Liver (tissue), 9 donors: ENCODE measurements around the gene TAS2R40. TPM values are rescaled to one million over a fixed set of nuclear protein-coding genes. Genes with fewer than 3 reads are reported as not detected.

ENCODE experiments used
- DNase-seq: peaks from one replicate; pipeline ENCODE4 v3.0.0-alpha.2; 2017; ENCODE audit warnings: low spot score
- H3K27ac ChIP-seq, 2 donors: one replicate each; pipeline ENCODE4 v1.7.0; 2013; ENCODE audit warnings: inconsistent platforms in 2 of 2, low read length in 2 of 2, control low read depth in 1 of 2, low read depth in 1 of 2, mild to moderate bottlenecking in 1 of 2
- H3K27me3 ChIP-seq, 4 donors: one replicate each; pipeline versions ENCODE4 v1.6.1 to v1.7.0; 2013; ENCODE audit warnings: low read length in 3 of 4, inconsistent platforms in 1 of 4, mild to moderate bottlenecking in 1 of 4, moderate library complexity in 1 of 4; ENCODE audit not compliant: control insufficient read depth in 4 of 4, insufficient read depth in 4 of 4
- H3K36me3 ChIP-seq, 4 donors: one replicate each; pipeline versions ENCODE4 v1.6.1 to v1.7.0; 2013; ENCODE audit warnings: low read length in 3 of 4, mild to moderate bottlenecking in 3 of 4, low read depth in 1 of 4, moderate library complexity in 1 of 4; ENCODE audit not compliant: control insufficient read depth in 4 of 4, insufficient read depth in 3 of 4
- H3K4me1 ChIP-seq, 4 donors: one replicate each; pipeline versions ENCODE4 v1.6.1 to v1.7.0; 2013; ENCODE audit warnings: low read length in 3 of 4, mild to moderate bottlenecking in 3 of 4, moderate library complexity in 1 of 4; ENCODE audit not compliant: control insufficient read depth in 4 of 4, insufficient read depth in 4 of 4
- H3K4me3 ChIP-seq, 3 donors: one replicate each; pipeline versions ENCODE4 v1.6.1 to v1.7.0; 2013; ENCODE audit warnings: low read length in 3 of 3, control low read depth in 1 of 3, low read depth in 1 of 3, mild to moderate bottlenecking in 1 of 3
- H3K9ac ChIP-seq, 2 donors: one replicate each; pipeline ENCODE4 v1.7.0; 2013; ENCODE audit warnings: low read length in 2 of 2, mild to moderate bottlenecking in 2 of 2, moderate library complexity in 2 of 2, control low read depth in 1 of 2, low read depth in 1 of 2
- H3K9me3 ChIP-seq, 4 donors: one replicate each; pipeline versions ENCODE4 v1.6.1 to v1.7.0; 2013; ENCODE audit warnings: low read length in 3 of 4; ENCODE audit not compliant: control insufficient read depth in 4 of 4
- ATF3 ChIP-seq: IDR thresholded peaks from 2 replicates; pipeline ENCODE4 v1.6.1; 2016; ENCODE audit warnings: antibody characterized with exemption
- CTCF ChIP-seq: fragments of 150-350 bp; IDR thresholded peaks from 2 replicates; pipeline ENCODE4 v1.5.1; 2017; ENCODE audit warnings: improper control_type of control experiment, low read depth, low read length; ENCODE audit not compliant: missing input control
- EGR1 ChIP-seq, 2 donors: IDR thresholded peaks; 2 replicates each; pipeline ENCODE4 v1.6.1; 2016 to 2018; ENCODE audit warnings: antibody characterized with exemption in 2 of 2, low read depth in 2 of 2
- FOXA1 ChIP-seq: IDR thresholded peaks from 2 replicates; pipeline ENCODE4 v1.6.1; 2016; ENCODE audit warnings: antibody characterized with exemption
- FOXA2 ChIP-seq: IDR thresholded peaks from 2 replicates; pipeline ENCODE4 v1.6.1; 2016; ENCODE audit warnings: antibody characterized with exemption
- GABPA ChIP-seq, 2 donors: IDR thresholded peaks in 1 of 2; conservative IDR thresholded peaks in 1 of 2; 2 replicates each; pipeline ENCODE4 v1.6.1; 2016; ENCODE audit warnings: antibody characterized with exemption in 2 of 2, mild to moderate bottlenecking in 1 of 2, moderate library complexity in 1 of 2
- HNF4A ChIP-seq, 2 donors: conservative IDR thresholded peaks; 2 replicates each; pipeline ENCODE4 v1.6.1; 2016; ENCODE audit warnings: antibody characterized with exemption in 2 of 2, mild to moderate bottlenecking in 2 of 2
- HNF4G ChIP-seq: IDR thresholded peaks from 2 replicates; pipeline ENCODE4 v1.6.1; 2016; ENCODE audit warnings: antibody characterized with exemption
- JUND ChIP-seq, 2 donors: IDR thresholded peaks; 2 replicates each; pipeline ENCODE4 v1.6.1; 2016; ENCODE audit warnings: antibody characterized with exemption in 2 of 2
- NR2F2 ChIP-seq: IDR thresholded peaks from 2 replicates; pipeline ENCODE4 v1.6.1; 2016; ENCODE audit warnings: antibody characterized with exemption
- RAD21 ChIP-seq, 2 donors: IDR thresholded peaks; 2 replicates each; pipeline ENCODE4 v1.6.1; 2016; ENCODE audit warnings: antibody characterized with exemption in 2 of 2, mild to moderate bottlenecking in 2 of 2
- RXRA ChIP-seq, 2 donors: IDR thresholded peaks; 2 replicates each; pipeline ENCODE4 v1.6.1; 2017 to 2018; ENCODE audit warnings: antibody characterized with exemption in 2 of 2, mild to moderate bottlenecking in 1 of 2
- SP1 ChIP-seq: IDR thresholded peaks from 2 replicates; pipeline ENCODE4 v1.6.1; 2018; ENCODE audit warnings: antibody characterized with exemption, mild to moderate bottlenecking
- TAF1 ChIP-seq: conservative IDR thresholded peaks from 2 replicates; pipeline ENCODE4 v1.6.1; 2016; ENCODE audit warnings: antibody characterized with exemption, mild to moderate bottlenecking
- YY1 ChIP-seq: IDR thresholded peaks from 2 replicates; pipeline ENCODE4 v1.6.1; 2016; ENCODE audit warnings: antibody characterized with exemption, mild to moderate bottlenecking
- ZBTB33 ChIP-seq: IDR thresholded peaks from 2 replicates; pipeline ENCODE4 v1.6.1; 2016; ENCODE audit warnings: antibody characterized with exemption
- WGBS: extraction: QIAGEN DNeasy Blood & Tissue Kit; methylation state at CpG from one replicate; pipeline ENCODE4 v1.1.7; 2013; 5-methylcytosine and 5-hydroxymethylcytosine counted together
- polyA plus RNA-seq, 2 donors: library from polyadenylated mRNA; stranded (reverse) in 1 of 2; unstranded in 1 of 2; fragments of 200-250 nt in 1 of 2; fragments of >200 nt in 1 of 2; fragmentation: Nextera tagmentation in 1 of 2; extraction: Ambion mirVana in 1 of 2; gene quantifications; one replicate each; pipeline versions ENCODE4 v1.2.1 to v1.2.3, GENCODE V29; 2013 to 2015
- total RNA-seq, 2 donors: library from RNA; depleted of rRNA; stranded (reverse); fragments of >200 nt; gene quantifications; one replicate each; pipeline ENCODE4 v1.2.3, GENCODE V29; 2014
- donor health status: healthy.
- donor health status: healthy.
- donor health status: healthy.
- donor health status: healthy.
- donor health status: healthy.

TAS2R40 gene
- total and polyA plus RNA-seq, 4 donors: not detected

GRCh38 chr7:143235561-143235960 is 13.7 kb downstream of the TAS2R40 start:
- 36% methylated on average over 1 of the region's 1 CpG for WGBS
- no peak for TF ChIP-seq CTCF
- TF ChIP-seq EGR1 (IDR thresholded peaks at IDR 0.05; ENCODE audit: low read depth in 2 of 2): no peak
- TF ChIP-seq ZBTB33: no peak
- TF ChIP-seq JUND (IDR thresholded peaks at IDR 0.05): no peak
- TF ChIP-seq SP1: no peak
- TF ChIP-seq HNF4G: no peak
- TF ChIP-seq RAD21 (IDR thresholded peaks at IDR 0.05): no peak
- no peak for TF ChIP-seq FOXA2
- no peak for TF ChIP-seq RXRA (IDR thresholded peaks at IDR 0.05)
- TF ChIP-seq FOXA1: no peak
- no peak for TF ChIP-seq YY1
- no peak for TF ChIP-seq TAF1
- TF ChIP-seq HNF4A (conservative IDR thresholded peaks at IDR 0.05): no peak

GRCh38 chr7:143236408-143236990 is 14.7 kb downstream of the TAS2R40 start:
- H3K27ac ChIP-seq: no peak overlapping the region
- H3K4me3 ChIP-seq: no peak overlapping the region
- H3K27me3 ChIP-seq: no peaks in the 10 kb centered on the region

More at GRCh38 chr7:143235561-143235960, 13.7 kb downstream of the TAS2R40 start:
- Histone ChIP-seq H3K36me3 (no peaks in the 10 kb centered on the region), H3K9ac (no peak overlapping the region), H3K4me3 (no peak overlapping the region), H3K27ac (no peak overlapping the region), H3K9me3 (peaks cover 0 to 2% (median under 1%) of the 10 kb centered on the region in 4 donors), H3K4me1 (peaks cover 0 to 6% (median 5%) of the 10 kb centered on the region in 4 donors), H3K27me3 (no peaks in the 10 kb centered on the region)
- DNase-seq: no peak

GRCh38 chr7:143237366-143237765 is 15.5 kb downstream of the TAS2R40 start:
- Histone ChIP-seq H3K4me1 (peaks cover 0 to 12% (median 9%) of the 10 kb centered on the region in 4 donors), H3K9me3 (peaks cover 0 to 2% (median under 1%) of the 10 kb centered on the region in 4 donors), H3K9ac (no peak overlapping the region), H3K4me3 (no peak overlapping the region), H3K27me3 (no peaks in the 10 kb centered on the region), H3K36me3 (no peaks in the 10 kb centered on the region), H3K27ac (no peak overlapping the region)
- no peak for DNase-seq
- TF ChIP-seq ATF3 (no peak), NR2F2 (no peak), GABPA (IDR thresholded peaks at IDR 0.05 in 1 of 2, conservative IDR thresholded peaks at IDR 0.05 in 1 of 2) (no peak), JUND (IDR thresholded peaks at IDR 0.05) (no peak), SP1 (no peak), HNF4G (no peak), TAF1 (no peak), RXRA (IDR thresholded peaks at IDR 0.05) (no peak), HNF4A (conservative IDR thresholded peaks at IDR 0.05) (no peak), RAD21 (IDR thresholded peaks at IDR 0.05) (no peak)

More at GRCh38 chr7:143236408-143236990, 14.7 kb downstream of the TAS2R40 start:
- H3K9ac ChIP-seq: no peak overlapping the region
- H3K9me3 ChIP-seq: peaks cover 0 to 2% (median under 1%) of the 10 kb centered on the region in 4 donors
- no peaks in the 10 kb centered on the region for H3K36me3 ChIP-seq
- DNase-seq: no peak
- peaks cover 0 to 12% (median 9%) of the 10 kb centered on the region in 4 donors for H3K4me1 ChIP-seq
- no peak for TF ChIP-seq FOXA2
- no peak for TF ChIP-seq ATF3
- no peak for TF ChIP-seq FOXA1
- no peak for TF ChIP-seq SP1
- no peak for TF ChIP-seq YY1
- no peak for TF ChIP-seq NR2F2
- no peak for TF ChIP-seq HNF4A (conservative IDR thresholded peaks at IDR 0.05)
- 65% methylated on average over 3 of the region's 3 CpGs for WGBS
